GM15510 (cell line): ENCODE data around the gene SRRT.

Experiments used
- POLR2A ChIP-seq: IDR thresholded peaks from 3 replicates; pipeline ENCODE4 v1.6.1; 2011; ENCODE audit warnings: borderline replicate concordance; ENCODE audit not compliant: insufficient read length; ENCODE audit errors: extremely low read depth

Gene SRRT

GRCh38 chr7:100837099-100837836, 37.6 kb upstream of the SRRT start:
- peak; percentile 54 for TF ChIP-seq POLR2A

GRCh38 chr7:100839361-100839760, 35.5 kb upstream of the SRRT start:
- TF ChIP-seq POLR2A, result no peak

- TF ChIP-seq POLR2A, result no peak
Observed at GRCh38 chr7:100840470-100841100, 34.3 kb upstream of the SRRT start.

- TF ChIP-seq POLR2A, result no peak
Observed at GRCh38 chr7:100847360-100847759, 27.5 kb upstream of the SRRT start.

GRCh38 chr7:100852048-100852872, 22.6 kb upstream of the SRRT start, which contains the start of gene SLC12A9:
Gene SLC12A9, plus strand, starts transcription at chr7:100852713. Its CDS starts 1,485 bp downstream, at chr7:100854198.
- peak; percentile 54 for TF ChIP-seq POLR2A

GRCh38 chr7:100854146-100854895, 20.6 kb upstream of the SRRT start:
- TF ChIP-seq POLR2A, result no peak

- no peak for TF ChIP-seq POLR2A
Observed at GRCh38 chr7:100855515-100855914, 19.4 kb upstream of the SRRT start.

- no peak for TF ChIP-seq POLR2A
Observed at GRCh38 chr7:100856871-100857282, 18.0 kb upstream of the SRRT start.

GRCh38 chr7:100859856-100860255, 15.0 kb upstream of the SRRT start:
- no peak for TF ChIP-seq POLR2A

- no peak for TF ChIP-seq POLR2A
Observed at GRCh38 chr7:100860702-100861615, 13.9 kb upstream of the SRRT start.

GRCh38 chr7:100861616-100861985, 13.3 kb upstream of the SRRT start:
- TF ChIP-seq POLR2A, result no peak

GRCh38 chr7:100863406-100863950, 11.4 kb upstream of the SRRT start:
- TF ChIP-seq POLR2A, result no peak

- TF ChIP-seq POLR2A, result no peak
Observed at GRCh38 chr7:100864263-100864845, 10.5 kb upstream of the SRRT start.

GRCh38 chr7:100865372-100865911, 9.5 kb upstream of the SRRT start:
- TF ChIP-seq POLR2A, result no peak
